G401.6 (cell line): Measurements from ENCODE around the gene PJA2.
A peak's percentile ranks its signal among the peaks of the same experiment; 100 is the strongest.
"Not testable (repeated sequence)": the region's sequence is repeated elsewhere in the genome, so short reads cannot be mapped to it uniquely, and the experiment has no call there.

Source experiments
- FAIRE-seq: peaks from 2 replicates; lab custom pipeline; 2012; peaks lifted over from hg19 to GRCh38; lab: Jason Lieb, UNC

Gene PJA2, protein sequence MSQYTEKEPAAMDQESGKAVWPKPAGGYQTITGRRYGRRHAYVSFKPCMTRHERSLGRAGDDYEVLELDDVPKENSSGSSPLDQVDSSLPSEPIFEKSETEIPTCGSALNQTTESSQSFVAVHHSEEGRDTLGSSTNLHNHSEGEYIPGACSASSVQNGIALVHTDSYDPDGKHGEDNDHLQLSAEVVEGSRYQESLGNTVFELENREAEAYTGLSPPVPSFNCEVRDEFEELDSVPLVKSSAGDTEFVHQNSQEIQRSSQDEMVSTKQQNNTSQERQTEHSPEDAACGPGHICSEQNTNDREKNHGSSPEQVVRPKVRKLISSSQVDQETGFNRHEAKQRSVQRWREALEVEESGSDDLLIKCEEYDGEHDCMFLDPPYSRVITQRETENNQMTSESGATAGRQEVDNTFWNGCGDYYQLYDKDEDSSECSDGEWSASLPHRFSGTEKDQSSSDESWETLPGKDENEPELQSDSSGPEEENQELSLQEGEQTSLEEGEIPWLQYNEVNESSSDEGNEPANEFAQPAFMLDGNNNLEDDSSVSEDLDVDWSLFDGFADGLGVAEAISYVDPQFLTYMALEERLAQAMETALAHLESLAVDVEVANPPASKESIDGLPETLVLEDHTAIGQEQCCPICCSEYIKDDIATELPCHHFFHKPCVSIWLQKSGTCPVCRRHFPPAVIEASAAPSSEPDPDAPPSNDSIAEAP

DNA sequence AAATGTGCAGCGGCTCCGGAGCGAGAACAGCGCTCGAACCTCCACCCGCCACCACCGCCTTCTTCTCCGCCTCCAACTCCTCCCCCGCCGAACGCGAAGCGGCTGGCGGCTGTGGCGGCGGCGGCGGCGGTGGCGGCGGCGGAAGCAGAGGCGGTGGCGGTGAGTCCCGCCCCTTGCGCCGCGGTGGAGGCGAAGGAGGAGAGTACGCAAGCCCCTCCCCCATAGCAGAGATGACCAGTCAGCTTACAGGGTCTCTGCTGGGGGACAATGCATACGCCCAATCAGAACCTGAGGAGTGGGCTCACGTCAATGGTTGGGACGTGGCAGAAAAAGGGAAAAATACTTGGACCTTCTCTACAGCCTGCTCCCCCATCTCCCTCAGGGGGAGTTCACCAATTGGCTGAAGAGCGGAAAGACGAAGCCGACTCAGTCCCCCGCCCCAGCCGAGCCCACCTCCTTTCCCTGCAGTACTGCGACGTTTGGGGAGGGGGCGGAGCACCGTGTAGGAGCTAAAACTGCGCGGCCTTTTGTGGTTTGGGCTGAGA is at the start of gene PJA2:
Gene PJA2, minus strand, starts transcription at position 131 of the 545 bp plus-strand sequence. CDS start 26,541 bp downstream, outside the sequence.
- peak; percentile 99 for FAIRE-seq

DNA sequence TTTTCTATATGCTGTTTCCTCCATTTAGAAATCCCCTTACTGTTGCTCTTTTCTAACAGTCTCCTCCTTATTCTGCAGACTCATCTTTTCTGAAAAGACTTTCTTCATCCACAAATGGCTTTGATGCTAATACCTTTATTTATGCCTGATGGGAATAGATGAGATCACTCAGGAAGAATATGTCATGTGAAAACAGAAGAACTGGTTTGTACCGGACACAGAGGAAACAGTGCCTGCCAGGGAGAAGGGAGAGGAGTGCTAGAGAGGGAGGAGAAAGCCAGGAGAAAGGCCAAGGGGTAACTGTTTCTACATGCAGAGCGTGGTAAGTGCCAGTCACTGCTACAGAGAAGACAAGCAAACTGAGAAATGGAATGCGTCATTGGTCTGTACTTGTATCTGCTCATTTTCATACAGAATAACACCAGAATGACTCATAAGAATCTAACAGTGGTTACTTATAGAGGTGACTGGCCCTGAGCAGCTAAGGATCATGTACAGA is 45.9 kb upstream of the PJA2 start:
- no peak for FAIRE-seq

DNA sequence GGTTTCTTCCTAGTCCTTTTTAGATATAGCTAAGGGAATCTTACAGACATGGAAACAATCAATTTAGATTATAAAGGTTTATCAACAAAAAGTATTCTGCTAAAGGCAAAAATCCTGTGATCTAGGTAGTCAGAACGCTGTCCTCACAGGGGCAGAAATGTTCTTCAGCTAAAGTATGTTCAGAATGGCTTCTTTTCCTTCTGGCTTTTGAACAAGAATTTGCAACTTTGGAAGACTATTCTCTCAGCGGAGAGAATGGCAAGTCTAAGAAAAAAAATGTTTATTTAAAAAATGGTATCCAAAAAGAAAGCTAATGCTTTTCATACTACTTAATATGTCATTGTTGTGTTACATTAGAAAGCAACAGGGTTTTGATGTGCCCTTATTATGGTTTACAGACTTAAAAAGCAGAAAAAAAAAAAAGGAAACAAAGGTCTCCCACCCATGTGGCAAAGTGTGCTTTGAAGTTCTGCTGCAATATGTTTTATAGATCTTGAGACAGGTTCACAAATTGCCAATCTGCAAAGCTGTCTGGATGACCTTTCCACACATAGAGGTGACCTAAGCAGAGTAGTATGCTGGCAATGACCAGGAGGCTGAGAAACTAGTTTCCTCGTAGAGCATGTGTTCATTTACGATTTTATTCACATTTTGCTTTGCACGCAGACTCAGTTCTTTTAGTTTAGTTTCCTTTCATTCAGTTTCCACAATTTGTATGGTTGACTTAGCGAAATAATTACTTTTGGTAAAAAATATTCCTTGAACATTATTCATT is 45.1 kb upstream of the PJA2 start:
- no peak for FAIRE-seq

DNA sequence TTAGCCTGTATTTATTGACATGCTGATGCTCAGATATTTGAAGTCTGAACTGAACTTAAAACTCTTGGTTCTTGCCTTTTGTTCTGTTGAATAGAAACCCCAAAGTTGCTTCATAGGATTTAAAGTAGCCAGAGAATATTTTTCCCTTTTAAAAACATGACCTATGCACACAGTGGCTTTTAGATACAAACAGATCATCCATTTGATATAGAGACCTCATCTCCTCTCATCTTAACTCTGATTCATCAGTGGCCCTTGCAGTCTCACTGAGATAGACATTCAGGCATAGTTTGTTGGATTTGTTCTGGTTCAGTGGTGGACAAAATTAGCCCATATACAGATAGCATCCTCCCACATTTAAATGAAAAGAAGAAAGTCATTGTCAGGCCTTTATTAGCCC is 43.5 kb upstream of the PJA2 start:
- FAIRE-seq: no peak

DNA sequence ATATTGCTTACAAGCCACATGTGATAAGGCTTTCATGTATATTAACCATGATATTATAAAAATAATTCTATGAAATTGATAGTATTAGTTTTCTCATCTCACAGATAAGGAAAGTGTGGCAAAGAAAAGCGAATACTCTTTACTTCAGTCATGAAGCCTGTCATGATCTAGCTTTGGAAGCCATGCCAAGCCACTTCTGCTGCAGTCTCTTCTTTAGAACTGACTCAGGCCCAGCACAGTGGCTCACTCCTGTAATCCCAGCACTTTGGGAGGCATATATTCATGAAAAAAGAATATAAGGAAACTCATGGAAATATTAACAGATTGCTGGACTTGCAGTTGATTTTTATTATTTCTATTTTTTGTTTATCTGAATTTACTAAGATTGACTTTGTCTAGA is 42.9 kb upstream of the PJA2 start:
- FAIRE-seq: no peak

DNA sequence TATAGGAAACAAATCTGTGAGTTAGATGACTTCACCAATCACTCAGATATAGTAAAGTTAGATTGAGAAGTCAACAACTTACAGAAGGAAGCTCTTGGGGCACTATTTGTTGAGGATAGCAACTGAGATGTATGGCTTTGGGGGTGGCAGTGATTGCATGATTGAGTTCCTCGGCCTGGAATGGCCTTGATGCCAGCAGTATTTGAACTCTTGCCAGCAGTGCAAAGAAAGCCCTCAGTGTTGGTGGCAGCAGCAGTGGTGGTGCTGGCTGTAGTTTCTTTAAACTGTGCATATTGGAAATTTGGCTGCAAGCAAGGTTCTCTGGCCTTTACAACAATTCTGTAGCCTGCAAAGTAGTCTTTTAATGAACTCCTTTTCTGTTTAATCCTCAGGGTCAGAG is 41.4 kb upstream of the PJA2 start:
- no peak for FAIRE-seq

DNA sequence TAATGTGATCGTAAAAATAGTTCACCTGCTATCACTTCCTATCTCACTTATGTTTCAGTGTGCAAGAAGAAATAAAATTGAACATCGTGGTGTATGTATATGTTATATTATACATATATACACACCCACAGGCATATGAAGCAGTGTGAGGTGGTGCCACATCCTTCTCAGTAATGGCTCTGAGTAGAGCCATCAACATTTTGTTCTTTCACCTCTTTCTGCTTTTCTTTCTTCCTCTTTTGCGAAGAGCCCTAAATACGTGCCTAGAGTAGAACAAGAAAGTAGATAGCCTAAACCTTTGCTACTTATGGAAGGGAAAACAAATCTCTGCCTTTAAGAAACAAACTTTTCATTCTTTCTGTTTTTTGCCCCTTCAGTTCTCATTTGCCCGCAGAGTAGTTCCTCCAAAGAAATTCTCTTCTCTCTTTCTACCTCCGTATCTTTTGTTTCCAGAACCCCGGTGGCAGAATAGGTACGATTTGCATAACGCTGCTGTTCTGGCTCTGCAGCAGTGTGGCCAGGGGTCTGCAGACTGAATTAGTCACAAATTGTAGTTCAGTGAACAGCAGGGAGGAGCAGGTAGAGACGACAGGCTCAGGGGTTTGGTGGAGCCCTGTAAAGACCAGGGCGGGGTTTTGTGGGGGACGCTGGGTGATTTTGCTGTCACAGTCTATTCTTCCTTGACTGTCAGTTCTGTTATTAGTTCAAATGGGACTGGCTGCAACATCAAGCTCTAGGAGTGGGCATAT is 40.5 kb upstream of the PJA2 start:
- no peak for FAIRE-seq

DNA sequence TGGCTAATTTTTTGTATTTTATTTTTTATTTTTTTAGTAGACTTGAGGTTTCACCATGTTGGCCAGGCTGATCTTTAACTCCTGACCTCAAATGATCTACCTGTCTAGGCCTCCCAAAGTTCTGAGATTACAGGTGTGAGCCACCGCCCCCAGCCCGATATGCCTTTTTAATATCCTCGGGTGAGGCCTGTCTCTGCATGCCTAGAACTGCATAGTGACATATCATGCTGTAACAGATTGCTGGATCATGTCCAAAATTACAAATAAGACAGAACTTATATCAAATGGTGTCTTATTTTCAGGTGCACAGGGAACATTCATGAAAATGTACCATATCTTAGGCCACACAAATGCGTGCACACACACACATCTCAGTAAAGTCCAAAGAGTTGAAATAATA is 39.1 kb upstream of the PJA2 start:
- FAIRE-seq: no peak

DNA sequence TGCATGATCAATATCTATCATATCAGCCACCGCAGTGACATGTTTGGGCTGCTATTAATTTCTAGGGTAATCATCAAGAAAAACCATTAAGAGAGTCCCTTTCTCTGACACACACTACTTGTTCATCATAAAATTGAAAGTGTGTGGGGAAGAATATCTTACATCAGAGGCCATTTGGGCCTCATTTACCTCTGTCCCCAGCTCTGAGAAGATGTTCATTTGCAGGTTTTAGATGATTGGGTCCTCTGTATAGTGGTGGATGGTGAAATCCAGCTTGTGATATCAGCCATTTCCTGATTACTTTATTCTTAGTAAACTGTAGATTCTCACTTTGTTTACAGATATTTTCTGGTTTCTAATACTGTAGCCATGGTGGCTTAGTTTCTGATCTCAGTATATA is 29.8 kb upstream of the PJA2 start:
- no peak for FAIRE-seq

DNA sequence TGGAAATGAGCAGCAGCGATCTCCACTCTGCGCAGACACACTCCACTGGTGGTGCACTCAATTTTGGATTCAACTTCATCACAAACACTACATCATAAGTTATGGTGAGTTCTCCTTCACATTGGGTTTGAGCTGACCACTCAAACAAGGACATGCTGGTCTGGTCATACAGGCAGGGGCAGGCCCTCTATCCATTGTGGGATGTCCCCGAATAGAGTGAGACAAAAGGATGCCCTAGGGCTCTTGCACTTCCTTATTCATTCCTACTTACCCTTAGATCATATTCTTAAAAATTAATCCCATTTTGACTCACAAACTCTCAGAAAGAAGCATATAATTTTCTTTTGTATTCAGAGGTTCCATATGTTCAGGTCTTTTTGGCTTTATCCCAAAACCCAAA is 16.3 kb upstream of the PJA2 start:
- FAIRE-seq: no peak

DNA sequence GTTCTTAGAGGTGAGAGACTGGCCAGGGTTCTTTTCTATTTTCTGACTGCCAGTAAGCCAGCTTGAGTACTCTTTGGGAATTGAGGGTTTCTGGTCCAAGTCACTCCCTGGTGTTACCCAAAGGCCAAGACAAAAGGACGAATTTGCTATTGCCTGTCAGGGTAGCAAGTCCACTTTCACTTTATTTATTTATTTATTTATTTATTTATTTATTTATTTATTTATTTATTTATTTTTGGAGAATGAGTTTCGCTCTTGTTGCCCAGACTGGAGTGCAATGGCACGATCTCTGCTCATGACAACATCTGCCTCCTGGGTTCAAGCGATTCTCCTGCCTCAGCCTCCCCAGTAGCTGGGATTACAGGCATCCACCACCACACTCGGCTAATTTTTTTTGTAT is 15.7 kb upstream of the PJA2 start:
- FAIRE-seq: not testable (repeated sequence)

DNA sequence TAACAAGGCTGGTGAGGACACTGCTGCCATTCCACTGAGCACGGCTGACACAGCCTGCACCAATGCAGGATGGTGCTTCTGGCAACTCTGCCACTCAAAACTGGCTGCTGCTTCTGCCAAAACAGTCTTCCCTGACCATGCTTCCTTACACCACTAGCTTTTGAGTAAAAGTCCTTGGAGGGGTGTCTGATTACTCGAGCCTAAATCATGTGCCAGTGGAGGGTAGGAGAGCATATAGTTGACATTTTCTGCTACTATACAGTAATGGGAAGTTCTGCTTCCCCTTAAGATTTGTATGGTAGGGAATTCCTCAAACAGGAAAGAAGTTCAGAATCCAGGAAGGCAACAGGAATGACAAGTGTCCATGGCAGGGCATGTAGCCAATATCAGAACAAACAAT is 12.2 kb upstream of the PJA2 start:
- no peak for FAIRE-seq

DNA sequence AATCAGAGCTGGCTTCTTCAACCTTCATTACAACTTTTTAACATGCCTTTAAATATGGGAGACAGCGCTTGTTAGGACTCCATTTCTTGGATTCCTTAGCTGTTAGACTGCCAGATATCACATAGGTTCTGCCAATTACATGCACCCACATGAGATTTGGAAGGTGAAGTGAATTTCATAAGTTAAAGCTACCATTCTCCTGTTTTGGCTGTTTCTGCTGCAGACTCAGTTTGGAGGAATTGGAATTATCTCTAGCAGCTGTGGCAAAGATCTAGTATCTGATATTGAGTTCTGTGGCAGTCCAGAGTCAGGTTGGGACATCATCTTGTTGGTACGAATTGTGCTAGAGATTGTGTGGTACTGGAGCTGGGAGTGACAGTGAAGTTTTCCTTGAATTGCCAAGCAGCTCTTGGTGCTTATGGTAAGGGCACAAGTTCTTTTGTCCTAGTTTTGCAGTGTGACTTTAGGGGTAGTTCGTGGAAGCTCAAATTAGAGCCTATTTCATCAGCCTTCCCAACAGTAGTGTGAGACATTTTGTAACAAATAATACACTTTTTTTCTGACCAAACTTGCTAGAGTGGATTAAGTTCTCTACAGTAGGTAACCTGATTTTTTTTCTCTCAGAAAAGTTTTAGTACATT is 9.1 kb upstream of the PJA2 start:
- no peak for FAIRE-seq

DNA sequence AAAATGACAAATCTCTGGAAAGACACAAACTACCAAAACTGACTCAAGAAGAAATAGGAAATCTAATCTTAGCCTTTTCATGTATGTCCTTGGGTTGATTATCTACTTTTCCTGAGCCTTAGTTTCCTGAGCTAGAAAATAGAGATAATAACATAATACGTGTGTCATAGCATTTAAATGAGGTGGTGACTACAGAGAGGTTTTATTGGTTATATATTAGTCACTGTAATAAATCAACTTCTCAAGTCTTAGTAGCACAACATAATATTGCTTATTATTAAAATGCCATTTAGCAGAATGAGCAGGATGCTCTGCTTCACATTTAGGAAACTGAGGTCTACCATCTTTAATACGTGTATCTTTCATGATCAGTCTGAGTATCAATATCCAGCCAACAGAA is 7.1 kb upstream of the PJA2 start:
- no peak for FAIRE-seq

DNA sequence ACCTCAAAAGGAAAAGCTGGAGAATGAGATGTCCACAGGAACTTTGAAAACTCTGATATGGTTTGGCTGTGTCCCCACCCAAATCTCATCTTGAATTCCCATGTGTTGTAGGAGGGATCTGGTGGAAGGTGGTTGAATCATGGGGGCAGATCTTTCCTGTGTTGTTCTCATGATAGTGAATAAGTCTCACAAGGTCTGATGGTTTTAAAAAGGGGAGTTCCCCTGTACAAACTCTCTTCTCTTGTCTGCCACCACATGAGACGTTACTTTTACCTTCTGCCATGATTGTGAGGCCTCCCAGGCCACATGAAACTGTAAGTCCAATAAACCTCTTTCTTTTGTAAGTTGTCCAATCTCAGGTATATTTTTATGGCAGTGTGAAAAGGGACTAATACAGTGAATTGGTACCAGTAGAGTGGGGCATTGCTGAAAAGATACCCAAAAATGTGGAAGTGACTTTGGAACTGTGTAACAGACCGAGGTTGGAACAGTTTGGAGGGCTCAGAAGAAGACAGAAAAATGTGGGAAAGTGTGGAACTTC is 4.2 kb upstream of the PJA2 start:
- not testable (repeated sequence) for FAIRE-seq

DNA sequence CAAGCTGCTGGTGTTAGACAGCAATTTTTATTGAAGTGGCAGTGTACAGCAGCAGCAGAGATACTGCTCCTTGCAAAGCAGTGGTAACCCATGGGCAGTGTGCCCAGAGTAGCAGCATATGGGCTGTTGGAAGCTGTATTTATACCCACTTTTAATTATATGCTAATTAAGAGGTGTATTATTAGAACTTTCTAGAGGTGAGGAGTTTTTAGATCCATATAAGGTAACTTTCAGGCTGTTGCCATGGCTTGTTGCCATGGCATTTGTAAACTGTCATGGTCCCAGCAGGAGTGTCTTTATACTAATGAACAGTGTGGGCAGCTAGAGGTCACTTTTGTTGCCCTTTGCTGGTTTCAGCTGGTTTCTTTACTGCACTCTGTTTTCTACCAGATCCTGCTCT is 3.7 kb upstream of the PJA2 start:
- no peak for FAIRE-seq

DNA sequence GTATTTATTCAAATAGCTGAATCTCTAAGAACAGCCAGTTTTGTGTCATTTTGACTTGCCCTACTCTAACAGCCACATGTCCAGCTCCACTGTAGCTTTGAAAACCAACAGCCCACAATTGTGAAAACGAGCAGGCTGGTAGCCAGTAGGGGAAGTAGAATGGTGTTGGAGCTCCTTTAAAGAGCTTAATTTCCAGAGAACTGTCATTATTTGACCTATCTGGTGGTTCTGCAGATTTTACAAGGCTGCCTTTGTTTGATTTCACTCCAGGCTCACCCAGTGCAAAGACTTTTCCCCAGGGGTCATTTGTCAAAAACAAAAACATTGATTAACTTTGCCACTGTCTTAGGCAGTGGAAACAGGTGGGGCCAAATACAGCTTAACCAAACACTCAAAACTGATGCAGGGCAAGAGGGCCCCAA is 3.2 kb upstream of the PJA2 start:
- no peak for FAIRE-seq

DNA sequence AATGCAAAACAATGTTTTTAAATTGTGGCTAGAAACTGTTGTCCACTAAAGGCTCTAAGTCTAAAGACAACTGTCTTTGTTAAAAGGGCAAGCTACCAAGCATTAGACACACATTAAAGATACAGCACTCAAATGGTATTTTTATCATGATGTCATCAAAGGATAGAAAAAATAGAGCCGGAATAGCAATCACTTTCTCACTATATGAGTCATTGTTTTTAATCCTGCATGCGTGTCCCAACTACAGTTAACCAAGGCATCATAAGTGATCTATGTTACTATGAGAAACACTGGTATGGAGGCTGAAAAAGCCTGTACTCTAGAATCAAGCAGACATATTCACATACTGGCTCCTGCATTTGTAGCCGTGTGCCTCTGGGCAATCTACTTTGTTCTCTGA is 1.9 kb upstream of the PJA2 start:
- FAIRE-seq: no peak

DNA sequence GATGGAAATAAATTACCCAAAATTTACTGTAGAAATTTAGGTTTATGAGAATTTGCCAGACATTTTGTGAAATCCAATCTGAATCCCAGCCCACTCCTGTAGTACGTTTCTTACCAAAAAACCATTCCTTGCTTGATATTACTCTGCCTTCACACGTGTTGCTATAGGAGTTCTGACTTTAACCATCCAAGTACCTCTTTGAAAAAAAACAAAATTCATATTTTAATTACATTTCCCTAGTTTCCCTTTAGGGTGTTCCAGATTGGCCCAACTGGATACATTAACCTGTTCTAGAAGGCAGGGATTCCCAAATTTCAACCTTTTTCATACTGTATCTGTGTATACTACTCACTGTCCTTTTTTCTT is 1.4 kb upstream of the PJA2 start:
- FAIRE-seq: no peak

DNA sequence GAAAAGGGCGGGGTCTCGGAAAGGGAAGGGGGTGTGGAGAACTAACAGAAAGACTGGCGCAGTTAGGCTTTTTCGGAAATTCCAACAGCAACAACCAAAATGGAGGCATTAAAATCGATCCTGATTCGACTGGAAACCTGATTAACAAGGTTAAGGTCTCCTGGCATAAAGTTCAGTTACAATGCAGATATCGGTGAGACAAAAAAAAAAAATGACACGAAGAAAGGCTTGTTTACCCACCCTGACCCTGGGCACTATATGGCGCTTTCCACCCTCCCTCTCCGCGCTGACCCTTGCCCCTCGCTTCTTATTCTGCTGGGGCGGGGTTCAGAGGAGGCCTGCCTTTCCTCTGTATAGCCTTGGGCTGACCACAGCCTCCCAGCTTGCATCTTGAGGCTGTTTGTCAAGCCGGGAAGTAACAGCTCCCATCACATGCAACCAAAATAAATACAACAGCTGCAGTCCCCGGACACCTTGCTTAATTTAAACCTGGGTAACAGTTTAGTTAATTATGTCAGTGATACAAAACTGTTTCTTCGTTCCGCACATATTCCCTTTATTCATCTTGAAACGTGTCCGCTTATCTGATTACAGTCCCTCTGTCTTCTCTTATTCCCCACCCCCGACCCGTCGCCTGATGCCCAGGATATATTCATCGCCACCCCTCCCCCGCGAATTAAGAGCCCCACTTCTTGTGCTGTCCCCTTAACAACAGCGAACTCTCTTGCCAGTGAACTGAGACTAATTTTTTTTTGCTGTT is 795 bp upstream of the PJA2 start:
- FAIRE-seq: no peak
